NCI-H2029 treated with DMSO at 0.1 percent for 48 hours (cell line): Measurements from ENCODE around the gene NUP188.

Source experiments
- DNase-seq: peaks from one replicate; lab custom pipeline; 2025; lab: John Stamatoyannopoulos, UW

NUP188 gene

DNA sequence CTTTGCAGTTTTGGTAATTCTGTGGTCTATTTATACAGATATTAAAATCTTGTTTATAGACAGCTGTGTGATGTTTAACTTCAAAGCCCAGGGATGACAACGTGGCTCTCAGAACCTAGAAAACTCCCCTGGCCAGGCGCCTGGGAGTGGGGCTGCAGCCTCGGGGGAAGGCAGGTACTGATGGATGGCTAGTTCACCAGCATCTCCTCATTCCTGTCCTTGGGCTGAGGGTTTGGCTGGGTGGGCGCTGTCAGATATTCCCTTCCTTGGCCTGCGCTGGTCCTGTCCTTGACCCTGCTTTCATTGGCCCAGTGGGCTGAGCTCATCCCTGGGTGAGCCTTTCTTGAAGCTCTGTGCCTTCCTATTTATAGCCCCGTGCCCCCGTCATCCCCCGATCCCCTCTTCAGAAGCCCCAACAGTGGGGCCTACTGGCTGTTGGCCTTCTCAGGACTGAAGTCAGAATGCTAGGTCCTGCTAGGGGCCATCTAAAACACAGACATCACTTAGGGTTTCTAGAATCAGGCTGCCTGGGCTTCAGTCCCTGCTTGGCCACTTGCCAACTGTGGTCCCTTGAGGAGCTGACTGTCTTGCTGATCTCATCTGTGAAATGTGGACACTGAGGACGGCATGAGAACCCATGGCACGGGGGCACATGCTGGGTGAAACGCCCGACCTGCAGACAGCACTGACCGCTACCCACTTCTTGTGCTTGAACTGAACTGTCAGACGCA is 59.7 kb downstream of the NUP188 start:
- DNase-seq = no peak

DNA sequence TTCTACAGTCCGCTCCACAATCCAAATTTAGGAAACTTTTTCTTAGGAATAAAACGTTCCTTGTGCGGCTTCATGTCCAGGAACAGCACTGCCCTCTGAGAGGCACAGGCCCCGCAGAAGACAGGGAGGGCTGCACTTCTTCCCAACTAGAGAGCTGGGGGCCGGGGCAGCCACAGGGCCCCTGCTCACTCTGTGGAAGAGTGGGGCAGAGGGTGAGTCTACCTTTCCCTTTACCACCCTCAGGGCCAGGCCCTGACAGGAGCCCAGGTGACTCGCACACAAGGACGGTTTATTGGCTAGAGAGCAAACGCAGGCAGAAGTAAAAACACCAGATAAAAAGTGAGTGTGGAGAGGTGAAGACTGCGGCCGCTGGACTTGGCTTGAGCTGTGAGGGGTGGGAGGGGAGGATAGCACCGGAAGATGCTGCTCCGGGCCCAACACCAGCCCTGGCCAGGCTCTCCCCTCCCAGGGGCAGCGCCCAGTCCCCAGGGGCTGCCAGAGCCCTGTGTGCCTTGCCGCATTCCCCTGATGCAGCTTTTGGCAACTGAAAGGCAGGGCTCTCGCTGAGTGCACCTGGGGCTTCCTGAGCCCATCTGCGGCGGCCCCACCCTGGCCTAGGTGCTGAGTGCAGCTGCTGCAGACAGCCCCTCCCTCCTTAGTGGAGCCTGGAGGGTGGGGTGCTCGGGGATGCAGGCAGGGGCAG is 60.4 kb downstream of the NUP188 start:
- no peak for DNase-seq

DNA sequence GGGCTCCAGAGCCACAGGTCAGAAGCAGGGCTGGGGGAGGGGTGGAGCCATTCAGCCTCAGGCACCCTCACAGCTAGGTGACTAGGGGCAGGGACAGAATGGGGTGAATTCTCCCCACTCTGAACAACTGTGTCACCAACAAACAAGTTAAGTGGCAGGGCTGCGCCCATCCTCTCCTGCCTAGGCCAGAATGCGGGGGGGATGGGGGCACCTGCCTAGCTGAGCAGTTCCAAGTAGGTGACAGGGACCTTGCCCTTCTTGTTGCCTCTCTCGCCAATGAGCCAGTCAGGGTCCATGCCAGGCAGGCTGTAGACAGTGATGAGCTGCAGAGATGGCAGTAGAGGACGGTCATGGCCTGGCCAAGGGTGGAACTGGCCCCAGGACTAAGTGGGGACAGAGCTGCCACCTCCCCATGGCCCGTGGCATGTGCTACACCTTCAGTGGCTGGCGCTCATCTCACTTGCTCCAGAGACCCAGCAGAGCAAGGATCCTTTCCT is 61.0 kb downstream of the NUP188 start:
- no peak for DNase-seq

DNA sequence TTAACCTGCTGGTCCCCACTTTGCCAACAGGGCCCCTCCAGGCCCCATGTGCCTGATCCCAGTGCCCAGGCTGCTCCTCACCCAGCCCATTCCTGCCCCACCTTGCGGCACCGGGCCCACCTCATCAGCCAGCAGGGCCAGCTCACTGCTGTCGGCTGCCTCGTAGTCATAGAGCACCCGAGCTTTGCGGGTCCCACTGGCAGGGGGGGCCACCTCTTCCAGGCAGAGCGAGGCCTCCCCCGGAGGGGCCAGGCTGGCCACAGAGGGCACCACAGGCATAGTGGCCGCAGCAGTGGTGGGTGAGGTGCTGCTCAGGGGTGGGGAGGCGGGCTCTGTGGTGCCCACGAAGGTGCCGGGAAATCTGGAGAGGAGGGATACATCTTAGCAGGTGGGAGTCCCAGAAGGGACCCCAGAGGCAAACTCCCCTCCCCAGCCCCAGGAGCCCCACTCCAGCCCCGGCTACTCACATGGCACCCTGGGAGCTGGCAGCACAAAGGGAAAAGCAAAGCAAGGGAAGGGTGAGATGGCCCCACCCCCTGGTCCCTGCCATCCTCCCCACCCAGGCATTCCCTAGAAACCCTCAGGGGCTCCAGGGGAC is 61.6 kb downstream of the NUP188 start:
- no peak for DNase-seq

DNA sequence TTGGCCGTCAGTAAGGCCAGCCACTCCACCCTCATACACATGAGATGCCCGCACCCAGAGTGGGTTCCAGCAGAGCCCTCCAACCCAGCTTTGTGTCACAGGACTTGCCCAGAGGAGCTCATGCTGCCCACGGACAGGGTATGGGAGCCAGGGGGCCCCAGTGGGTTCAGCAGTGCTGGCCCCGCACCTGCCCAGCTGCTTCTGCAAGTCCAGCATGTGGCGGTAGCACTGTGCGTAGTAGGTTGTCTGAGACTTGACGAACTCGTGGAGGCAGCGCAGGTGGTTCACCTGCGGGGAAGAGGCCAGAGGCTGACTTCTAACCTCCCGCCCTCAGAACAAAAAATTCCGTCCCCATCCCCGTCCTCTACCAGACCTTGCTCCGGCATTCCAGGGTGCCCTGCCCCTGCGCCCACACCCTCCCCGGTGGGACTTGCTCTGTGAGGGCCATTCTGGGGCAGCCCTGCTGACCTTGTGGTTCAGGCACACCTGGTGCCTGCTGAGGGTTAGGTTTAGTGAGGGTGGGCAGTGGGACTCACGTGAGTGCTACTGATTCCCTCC is 62.2 kb downstream of the NUP188 start:
- DNase-seq = no peak

DNA sequence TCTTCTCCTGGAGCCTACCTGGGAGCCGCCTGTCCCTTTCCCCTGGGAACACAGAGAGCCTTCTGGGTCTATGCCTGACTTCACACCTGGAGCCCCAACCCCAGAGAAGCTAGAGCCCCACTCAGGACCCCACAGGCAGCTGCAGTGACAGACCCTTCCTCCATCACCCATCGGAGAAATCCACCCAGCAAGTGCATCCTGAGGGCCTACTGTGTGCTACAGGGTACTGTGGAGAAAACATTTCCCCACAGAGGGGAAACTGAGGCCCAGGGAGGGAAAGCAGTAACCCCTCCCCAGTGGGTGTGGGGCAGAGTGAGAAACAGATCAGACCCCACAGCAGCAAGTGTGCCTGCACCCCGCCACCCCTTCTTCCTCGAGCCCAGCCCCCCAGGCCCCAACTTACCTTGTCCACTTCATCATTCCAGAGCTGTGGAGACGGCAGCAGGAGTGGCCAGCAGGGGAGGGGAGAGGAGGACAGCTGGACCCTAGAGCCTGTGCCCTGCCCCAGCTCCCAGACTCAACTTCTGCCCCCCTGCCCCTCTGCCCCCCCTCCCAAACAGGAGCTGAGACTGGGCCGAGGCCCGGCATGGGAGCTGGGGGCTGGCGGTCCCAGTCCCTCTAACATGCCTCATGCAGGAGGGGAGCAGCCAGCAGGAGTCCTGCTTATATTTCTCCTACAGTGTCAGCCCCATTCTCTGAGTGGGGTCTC is 62.9 kb downstream of the NUP188 start:
- DNase-seq = no peak

DNA sequence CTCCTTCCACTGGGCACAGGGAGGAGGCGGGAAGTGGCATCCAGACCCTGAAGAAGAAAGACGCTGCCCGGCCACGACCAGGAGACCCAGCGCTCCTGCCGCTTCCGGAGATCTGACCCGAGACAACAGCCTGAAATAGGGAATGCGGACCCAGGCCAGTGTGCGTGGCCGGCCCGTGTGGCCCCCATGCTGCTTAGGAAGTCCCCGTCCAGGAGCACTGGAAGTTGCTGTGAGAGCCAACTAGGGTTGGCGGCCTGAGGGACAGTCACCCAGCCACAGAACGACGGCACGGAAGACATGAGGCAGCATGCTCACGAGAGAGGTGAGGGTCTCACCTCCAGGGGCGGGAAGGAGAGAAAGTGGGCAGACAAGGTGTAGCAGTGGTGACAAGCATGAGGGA is 63.7 kb downstream of the NUP188 start:
- DNase-seq = no peak

DNA sequence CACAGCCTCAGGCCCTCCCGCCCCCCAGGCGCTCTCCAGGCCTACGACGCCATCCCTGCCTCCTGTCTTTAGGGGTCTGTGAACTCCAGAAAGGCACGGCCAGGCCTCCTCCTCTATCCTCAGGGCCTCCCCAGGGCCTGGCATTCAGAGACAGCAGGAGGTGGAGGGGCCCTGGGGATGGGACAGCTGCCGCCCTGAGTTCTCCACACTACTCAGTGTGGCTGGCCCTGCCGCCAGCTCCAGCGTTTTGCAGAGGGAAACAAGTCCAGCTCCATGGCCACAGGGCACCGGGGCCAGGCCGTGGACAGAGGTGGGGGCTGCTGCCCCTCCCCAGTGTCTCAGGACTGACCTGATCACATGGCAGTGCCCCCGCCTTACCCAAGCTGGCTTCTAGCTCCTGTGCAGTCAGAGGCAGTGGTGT is 64.3 kb downstream of the NUP188 start:
- DNase-seq = no peak

DNA sequence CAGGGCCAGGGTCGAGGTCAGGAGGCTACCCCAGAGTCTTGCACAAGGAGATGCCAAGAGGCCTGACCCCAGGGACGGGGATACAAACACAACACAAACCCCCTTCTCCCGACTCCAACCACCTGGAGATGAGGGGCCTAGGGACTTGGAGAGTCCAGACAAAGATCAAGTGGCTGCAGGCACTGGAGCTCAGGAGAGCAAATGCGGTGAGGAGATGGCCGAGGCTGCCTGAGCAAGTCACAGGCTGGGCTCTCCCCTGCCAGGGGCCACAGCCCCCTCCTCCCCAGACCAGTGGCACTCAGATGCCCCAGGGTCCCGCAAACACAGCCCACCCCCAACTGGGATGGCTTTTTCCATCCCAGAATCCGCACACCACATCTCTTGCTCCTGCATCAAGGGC is 64.8 kb downstream of the NUP188 start:
- DNase-seq = no peak

DNA sequence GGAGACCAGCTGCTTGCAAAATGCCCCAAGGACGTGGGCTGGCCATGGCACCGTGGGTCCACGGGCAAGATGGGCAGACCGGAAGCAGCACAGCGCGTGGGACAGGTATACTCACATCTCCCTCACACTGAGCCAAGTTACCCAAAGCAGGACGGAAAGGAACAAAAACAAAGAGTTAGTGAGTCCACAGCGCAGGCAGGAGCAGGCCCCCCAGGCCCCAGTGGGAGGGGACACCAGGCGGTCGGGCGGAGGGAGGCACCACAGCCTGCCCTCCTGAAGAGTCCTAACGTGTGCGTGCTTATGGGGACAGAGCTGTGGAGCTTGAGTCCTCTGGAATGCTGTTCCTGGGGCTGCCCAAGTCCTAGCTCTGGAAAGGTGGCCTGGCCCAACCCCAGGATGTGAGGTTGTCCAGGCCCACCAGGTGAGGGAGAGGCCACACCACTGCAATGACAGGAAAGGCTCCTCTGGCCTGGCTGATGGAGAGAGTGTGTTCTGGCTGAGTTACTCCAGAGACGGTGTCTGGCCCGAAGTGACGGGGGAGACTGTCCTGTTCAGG is 65.5 kb downstream of the NUP188 start:
- DNase-seq = no peak

DNA sequence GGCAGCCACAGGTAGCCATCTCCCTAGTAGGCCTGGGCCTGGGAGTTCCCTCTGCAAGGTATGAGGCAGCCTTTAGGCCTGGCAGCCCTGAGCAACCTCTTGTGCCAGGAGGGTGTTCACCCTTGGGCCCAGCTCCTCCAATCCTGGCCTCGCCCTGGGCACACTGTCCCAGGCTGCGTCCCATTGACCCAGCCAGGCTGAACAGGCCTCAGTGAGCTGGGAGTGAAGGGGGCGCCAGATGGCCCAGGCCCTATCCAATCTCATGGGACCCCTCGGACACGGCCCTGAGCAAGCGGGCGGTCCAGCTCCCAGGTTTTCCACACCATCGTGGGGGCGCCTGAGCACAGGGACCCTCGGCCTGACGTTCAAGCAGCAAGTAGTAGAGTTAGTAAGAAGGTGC is 66.2 kb downstream of the NUP188 start:
- DNase-seq = no peak

DNA sequence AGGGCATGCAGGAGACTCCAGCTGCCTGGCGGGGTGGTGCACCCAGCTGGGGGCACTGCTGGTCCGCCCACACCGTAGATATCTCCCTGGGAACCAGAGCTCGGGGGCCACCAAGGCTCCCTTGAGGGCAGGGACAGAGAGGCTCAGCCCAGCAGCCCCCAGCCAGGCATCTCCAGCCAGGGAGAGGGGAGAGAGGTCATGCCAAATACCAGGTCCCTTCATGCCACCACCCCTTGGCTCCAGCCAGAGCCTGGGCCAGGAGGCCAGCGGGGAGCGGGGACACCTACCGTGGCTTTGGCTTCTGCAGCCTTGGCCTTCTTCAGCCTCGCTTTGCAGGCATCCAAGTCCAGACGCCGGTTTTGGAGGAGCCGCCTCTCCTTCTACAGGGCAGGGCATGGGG is 66.6 kb downstream of the NUP188 start:
- DNase-seq = no peak

DNA sequence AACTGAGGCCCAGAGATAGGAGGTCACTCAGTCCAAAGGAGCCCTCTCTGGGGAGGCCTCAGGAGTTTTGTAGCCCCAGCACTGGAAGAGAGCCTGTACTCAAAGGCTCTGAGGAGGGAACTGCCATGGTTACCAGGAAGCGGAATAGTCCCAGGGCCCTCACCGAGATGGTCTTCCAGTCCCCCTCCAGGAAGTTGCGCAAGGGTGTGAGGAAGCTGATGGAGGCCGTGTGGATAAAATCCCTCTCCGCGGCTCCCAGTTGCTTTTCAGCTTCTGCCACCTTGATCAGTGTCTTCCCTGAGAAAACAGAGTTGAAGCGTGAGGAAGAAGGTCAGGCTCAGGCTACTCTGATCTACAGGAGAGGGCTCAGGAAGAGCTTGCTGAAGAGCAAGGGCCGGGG is 67.1 kb downstream of the NUP188 start:
- DNase-seq = no peak

DNA sequence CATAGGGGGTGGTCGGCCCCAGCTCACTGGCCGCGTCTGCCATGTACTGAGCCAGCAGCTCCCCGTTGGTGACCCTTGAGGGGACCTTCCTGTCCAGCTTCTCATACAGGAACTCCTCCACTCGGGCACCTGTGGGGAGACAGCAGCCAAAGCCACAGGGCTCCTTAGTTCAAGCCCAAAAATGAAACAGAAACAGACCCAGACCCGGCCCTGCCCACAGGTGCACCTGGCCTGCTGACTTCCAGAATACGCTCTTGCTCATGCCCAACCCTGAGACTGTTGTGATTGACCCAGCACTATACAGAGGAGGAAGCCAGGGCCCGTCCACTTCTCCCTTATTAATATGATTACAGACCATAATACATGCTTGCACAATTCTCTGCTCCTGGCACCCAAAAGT is 73.6 kb downstream of the NUP188 start:
- no peak for DNase-seq

DNA sequence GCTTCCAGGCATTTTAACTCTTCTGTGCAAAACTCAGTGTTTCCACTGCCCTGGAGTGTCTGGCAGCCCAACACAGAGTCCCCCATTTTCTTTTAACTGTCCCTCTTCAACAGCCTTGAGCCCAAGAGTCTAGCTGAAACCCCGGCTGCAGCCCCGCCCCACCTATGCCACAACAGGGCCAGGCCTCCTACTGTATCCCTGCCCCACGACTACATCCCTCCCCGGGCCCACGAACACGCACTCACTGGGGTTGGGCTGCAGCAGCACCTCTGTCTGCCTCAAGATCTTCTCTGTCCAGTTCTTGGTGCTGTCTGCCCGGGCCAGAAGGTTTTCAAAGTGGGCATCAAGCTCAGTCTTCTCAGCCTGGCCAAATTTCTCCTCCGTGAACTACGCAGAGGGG is 74.5 kb downstream of the NUP188 start:
- no peak for DNase-seq

DNA sequence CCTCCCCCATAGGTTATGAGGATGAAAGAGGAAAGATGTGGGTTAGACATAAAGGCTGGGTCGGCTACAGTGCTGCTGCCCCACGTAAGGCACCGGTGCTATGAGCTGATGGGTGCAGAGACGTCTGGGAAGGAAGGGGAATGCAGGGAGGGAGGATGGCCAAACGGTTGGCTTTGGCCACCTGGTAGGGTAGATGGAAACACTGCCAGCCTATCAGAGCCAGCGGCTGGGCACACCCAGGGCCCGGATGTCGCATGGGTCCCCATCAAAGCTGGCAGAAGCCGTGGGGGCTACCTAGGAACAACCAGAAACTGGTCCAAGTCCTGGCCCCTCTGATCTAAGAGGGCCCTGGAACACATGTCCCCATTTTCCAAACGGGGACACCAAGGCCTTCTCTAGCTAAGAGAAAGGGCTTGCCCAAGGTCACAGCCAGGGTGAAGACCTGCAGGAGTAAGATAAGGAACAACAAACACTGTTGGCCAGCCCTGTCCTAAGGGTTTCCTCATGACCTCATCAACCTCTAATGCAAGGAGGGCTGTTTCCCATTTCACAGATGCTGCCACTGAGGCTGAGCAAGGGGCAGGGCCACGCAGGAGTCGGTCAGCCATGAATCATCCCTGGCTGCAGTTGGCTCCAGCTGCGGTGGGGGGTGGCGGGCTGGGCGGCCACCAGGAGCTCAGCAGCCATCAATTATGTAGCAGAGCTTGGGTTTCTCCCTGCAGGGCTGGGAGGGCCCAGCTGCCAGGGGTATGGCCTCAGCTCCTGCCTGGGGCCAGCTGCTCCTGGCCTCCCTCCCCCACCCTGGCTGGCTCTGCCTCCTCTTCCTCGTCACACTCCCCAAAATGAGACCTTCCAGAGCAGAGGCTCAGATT is 75.8 kb downstream of the NUP188 start:
- DNase-seq = no peak

DNA sequence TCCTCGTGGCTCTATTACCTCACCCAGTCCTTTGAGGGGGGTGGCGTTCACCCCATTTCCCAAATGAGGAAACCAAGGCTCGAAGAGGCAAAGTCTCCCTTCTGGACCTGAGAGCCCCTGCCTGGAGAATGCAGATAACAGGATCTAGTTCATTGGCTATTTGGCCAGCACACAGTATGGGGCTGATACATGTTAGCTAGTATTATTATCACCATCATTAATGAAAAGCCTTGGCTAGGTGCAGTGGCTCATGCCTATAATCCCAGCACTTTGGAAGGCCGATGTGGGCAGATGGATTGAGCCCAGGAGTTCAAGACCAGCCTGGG is 76.4 kb downstream of the NUP188 start:
- DNase-seq = no peak

DNA sequence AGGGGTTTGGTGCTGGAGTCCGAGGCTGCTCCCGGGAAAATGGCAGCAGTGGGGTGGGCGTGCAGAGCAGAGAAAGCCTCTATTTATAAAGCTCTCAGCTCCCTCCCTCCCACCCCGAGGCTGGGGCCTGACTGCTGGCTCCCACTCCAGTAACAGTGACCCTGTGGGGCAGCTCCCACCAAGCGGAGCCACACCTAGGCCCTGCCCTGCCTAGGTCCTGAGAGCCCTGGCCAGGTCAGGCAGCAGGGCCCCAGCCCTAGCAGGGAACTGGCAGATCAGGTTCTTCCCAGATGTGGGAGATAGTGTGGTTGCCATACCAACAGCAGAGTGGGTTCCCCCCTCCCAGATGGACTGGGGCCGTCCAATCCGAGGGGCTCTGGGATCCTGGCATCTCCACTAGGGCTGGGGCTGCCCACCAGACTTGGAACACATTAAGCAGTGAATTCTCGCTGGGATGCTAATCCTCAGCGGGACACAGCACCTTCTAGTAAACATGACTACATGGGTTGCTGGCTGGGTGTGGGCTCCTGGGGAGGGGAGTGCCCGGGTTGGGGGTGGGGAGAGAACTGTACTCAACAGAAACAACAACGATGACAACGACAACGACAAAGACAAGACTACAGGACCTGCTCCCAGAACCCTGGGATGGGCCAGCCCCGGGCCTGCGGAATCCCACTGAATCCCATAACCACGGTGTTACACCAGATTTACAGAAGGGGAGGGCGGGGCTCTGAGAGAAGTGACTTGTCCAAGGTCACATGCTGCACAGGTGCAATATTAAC is 79.1 kb downstream of the NUP188 start:
- no peak for DNase-seq

DNA sequence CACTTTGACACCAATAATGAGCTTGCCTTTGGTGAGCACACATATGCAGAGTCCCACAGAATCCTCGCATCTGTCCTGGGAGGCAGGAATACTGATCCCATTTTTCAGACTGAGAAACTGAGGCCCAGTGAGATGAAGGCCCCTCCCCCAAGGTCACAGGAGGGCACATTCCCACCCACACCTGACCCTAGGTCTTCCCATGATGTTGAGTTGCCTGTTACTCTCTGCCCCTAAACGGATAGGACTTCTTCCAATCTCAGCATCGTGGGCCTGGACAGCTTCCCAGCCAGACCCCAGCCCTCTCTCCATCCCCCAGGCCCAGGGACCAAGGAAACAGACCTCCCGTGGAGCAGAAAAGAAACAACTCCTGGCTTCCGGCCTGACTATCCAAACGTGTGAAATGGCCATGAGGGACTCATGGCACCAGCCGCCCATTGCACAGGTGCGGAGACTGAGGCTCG is 79.8 kb downstream of the NUP188 start:
- no peak for DNase-seq

DNA sequence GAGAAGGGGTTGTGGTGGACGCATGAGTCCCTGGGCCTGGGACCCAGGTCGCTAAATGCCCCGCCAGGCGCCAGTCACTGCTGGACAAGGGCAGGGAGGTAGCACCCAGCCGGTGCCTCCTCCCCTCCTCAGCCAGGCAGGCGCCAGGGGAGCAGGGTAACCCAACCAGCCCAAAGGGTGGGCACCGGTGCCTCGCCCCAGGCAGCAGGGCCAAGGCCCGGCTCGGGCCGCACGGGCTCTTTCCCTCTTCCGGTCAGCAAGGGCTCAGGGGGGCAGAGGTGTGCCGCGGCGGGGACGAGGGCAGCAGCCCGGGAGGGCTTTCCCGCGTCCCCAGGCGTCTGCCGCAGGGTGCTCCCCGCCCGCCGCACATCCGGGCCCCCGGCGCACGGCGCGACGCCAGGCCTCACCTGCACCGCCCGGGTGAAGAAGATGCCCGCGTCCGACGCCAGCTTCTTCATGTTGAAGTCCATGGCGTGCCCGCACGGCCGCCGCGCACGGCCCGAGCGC is 80.2 kb downstream of the NUP188 start:
- no peak for DNase-seq
